ENCODE measurements around the gene HSD11B1L.
A peak's percentile ranks its signal among the peaks of the same experiment; 100 is the strongest.

HSD11B1L gene, protein sequence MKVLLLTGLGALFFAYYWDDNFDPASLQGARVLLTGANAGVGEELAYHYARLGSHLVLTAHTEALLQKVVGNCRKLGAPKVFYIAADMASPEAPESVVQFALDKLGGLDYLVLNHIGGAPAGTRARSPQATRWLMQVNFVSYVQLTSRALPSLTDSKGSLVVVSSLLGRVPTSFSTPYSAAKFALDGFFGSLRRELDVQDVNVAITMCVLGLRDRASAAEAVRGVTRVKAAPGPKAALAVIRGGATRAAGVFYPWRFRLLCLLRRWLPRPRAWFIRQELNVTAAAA

DNA sequence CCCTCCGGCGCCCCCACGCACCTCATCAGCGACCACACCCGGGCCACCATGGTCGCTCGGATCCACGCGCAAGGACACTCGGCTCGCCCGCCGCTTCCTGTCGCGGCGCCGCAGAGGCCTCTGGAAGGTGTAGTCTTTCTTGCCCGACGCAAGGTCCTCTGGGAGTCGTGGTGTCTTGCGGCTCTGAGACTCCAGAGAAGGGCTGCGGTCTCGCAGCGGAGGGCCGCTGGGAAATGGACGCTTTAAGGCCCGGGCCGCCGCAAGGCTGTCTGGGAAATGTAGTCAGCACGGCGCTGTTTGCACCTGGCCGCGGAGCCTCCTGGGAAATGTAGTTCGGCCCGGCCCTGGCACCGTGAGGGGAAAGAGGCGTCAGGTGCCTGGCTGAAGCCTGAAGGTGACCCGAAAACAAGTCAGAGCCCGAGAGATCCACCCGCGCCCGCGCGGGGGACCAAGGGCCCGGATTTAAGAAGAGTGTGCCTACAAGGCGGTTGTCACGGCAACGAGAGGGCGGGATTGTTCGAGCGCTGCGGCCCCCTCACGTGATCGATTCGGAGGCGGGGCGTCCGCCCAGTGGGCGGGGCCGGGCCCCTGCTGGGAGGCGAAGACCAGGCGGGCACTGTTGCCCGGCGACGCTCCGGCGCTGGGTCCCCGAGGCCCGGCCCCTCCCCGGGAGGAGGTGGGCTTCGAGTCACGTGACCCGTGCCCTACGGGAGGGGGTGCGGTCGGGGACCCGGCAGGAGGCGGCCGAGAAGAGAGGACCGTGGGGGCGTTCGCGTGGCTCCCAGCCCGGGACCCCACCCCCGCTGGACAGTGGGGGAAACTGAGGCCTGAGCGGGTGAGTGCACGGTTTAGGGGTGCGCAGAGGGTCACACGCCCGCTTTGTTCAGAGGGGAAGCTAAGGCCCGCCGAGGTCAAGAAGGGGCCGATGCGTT, at the start of gene HSD11B1L, which contains the start of gene MICOS13:
Gene HSD11B1L, plus strand, starts transcription at position 591 of the 932 bp plus-strand sequence. CDS start 3,806 bp downstream, outside the sequence.
Gene MICOS13, minus strand, starts transcription at position 80 of the 932 bp plus-strand sequence. Its CDS starts 30 bp downstream, at position 50.
- peak; percentile 99 for DNase-seq

DNA sequence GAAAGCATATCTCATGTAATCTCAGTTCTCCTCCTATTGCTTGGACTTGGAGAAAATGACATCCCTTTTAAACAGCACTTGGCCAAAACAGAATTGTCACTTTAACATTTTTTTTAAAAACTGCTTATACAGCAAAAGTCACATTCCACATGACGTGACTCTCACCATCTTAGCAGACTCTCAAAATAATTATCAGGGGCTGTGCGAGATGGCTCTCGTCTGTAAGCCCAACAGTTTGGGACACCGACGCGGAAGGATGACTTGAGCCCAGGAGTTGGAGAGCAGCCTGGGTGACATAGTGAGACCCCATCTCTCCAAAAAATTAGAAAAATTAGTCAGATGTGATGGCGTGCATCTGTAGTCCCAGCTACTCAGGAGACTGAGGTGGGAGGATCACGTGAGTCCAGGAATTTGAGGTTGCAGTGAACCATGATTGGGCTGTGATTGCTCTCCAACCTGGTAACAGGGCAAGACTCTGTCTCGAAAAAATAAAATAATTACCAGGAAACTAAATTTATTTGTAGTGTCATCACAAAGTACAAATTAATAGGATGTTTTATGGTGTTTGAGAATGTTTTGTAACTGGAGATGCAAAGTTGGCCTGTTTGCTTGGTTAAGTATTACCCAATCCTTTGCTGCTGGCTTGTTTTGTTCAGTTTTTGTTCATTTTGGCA, 49.1 kb upstream of the HSD11B1L start:
- DNase-seq, result no peak

DNA sequence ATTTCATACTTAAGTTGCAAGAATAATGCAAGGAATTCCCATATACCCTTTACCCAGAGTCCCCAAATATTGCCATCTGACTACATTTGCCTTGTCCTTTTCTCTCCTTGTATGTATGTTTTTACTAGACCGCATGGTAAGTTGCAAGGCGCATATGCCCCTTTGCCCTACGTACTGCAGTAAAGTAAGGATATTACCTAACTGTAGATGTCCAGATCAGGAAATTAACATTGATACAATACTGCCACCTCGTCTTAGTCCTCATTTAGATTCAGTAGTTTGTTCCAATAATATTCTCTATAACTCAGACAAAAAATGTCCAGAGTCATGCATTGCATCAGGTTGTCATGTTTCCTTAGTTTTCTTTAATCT, 48.6 kb upstream of the HSD11B1L start:
- no peak for DNase-seq

DNA sequence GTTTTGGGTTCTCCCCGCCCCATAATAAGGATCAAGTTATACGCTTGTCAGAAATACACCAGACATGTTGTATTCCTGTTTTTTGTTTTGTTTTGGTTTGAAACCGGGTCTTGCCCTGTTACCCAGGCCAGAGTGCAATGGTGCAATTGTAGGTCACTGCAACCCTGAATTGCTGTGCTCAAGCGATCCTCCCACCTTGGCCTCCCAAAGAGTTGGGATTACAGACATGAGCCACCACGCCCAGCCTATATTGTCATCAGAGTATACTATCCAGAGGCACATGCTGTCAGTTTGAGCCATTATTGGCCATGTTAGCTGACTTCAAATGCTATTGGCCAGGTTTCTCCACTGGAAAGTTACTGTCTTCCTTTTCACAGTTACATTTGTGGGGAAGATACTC, 48.2 kb upstream of the HSD11B1L start:
- no peak for DNase-seq

DNA sequence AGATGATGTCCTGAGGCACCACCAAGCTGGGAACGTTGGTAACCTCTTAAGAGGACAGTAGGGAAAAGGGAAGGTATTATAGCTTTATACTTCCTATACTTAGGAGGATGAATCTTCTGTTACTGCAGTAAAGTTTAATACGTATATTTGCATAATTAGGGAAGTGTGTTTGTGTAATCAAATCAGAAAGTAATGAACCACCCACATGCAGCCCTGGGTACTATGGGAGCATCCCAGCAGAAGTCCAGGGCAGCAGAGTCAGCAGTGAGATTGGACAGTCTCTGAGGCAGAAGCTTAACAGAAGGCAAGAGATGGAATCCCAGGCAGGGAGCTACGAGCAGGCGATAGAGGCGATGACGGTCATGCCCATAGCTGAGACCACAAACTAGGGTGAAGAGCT, 45.4 kb upstream of the HSD11B1L start:
- DNase-seq, result no peak

DNA sequence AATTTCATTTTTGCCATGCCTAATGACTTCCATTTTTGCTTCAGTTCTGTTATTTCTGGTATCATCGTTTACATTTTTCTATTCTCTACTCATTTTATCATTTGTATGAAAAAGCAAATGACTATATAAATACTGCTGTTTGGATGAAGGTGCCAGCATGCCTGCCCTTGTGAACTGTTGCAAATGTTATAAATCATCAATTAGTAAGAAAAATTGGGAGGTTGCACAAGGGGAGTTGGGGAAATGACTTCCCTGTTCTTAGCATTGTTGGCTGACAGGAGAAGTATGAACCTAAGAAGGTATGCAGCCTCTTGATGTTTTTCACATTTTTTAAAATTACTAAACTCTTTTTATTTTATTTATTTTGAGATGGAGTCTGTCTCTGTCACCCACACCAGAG, 42.9 kb upstream of the HSD11B1L start:
- no peak for DNase-seq

DNA sequence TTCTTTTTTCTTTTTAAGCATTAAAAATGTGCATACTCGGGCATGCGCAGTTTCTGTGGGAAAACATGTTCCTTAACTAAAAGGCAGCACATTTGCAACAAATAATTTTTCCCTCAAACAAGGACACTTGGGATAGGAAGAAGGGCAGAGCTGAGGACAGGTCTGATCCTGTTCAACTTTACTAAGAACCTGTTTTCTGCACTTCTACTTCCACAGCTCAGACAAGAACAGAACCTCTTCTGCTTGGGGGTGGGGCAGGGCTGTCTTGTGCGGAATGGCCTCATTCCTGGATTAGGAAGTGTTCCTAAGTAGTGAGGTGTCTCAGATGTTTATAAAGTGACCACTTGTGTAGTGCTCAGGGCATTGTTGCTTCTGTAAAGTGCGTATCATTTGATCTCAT, 39.7 kb upstream of the HSD11B1L start:
- no peak for DNase-seq

DNA sequence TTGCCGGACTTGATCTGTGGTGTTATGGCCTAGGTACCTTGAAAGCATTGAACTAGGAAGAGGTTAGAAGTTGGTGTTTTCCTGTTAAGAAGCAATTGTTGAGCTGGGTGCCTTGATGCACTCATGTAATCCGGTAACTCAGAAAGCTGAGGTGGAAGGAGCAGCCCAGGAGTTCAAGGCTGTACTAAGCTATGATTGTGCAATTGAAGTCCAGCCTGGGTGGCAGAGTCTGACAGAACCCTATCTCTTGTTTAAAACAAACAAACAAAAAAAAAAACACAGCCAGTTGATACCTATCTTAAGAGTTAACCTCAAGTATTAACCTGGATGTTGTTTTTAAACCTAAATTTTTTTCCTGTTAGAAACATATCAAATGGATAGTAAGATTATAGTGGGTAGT, 38.6 kb upstream of the HSD11B1L start:
- DNase-seq, result no peak

DNA sequence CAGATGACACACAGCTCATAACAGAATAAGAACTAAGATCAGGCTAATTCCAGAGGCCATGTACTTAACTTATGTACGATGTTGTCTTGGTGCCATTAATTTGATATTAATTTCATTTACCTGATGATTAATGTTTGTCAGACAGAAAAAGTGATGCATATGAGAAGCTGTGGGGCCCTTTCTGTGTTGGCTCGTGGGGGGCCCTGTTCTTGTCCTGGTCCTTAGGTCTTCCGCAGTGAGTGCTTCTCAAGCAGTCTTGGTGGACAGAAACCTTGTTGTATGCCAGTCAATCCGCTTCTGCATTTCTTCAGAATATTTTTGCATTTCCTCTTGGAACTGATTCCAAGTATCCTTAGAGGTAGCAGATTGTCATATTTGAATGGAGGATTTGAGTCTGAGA, 37.8 kb upstream of the HSD11B1L start:
- no peak for DNase-seq

DNA sequence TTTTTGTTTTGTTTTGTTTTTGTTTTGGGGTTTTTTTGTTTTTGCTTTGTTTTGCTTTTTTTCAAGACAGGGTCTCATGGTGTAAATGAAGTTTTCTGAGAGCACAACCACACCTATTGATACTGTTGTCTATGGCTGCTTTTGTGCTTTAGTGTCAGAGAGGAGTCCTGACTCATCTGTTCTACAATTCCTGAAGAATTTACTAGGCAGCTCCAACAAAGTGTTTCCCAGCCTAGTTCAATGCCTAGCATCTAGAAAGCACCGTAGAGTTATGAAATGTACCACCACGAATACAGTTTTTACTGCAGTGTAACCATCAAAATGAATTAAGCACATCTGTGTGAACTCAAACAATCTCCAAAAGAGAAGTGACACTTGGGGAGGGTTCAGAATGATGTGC, 36.8 kb upstream of the HSD11B1L start:
- DNase-seq, result no peak

DNA sequence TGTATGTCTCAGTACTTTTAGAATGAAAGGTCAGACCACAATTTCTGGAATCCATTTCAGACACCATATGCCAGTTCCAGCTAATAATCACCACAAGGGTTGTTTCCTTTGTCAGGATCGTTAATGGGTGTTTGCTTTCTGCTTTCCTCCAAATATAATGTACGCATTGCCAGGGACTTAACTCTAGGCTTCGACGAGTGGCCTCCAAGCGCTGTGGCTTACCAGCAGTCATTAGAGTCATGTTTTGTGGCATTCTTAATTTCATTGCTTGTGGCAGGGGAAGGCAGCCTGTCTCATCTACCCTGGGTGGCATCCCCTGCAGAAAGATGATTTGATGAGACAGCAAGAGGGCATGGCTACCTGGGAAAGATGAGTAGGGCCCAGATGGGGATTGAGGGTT, 35.4 kb upstream of the HSD11B1L start:
- no peak for DNase-seq

DNA sequence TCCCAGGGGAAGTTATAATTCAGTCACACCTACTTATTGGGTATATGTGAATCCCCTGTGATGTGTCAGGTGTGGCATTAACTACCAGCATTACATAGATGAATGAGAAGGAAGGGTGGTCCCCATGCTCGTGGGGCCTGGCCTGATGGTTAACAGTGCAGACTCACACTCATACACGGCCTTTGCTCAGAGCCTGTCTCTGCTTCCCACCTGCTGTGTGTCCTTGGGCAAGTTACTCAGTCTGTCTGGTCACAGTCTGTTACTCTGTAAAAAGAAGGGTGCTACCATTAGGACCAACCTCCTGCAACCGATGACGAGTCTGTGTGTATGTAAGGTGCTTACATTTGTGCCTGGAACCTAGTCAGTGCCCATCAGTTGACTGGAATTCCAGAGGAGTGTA, 34.1 kb upstream of the HSD11B1L start:
- no peak for DNase-seq

DNA sequence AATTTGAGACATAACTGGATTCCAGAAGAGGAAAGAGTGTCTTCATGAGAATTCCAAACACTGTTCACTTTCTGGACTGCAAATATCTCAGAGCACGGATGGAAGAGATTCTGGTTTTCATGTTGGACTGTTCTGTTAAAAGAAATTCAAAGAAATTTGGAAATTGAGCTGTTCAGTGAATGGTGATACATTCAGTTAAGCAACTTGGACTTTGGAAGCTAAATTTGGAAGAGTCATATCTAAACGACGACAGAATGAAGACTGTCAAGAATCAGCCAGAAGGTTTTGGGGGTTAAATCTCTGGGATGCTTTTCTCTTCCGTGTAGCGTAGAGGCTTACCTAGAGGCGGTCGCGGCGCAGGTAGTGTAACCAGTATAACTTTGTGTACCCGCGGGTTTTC, 32.4 kb upstream of the HSD11B1L start:
- DNase-seq, result no peak

DNA sequence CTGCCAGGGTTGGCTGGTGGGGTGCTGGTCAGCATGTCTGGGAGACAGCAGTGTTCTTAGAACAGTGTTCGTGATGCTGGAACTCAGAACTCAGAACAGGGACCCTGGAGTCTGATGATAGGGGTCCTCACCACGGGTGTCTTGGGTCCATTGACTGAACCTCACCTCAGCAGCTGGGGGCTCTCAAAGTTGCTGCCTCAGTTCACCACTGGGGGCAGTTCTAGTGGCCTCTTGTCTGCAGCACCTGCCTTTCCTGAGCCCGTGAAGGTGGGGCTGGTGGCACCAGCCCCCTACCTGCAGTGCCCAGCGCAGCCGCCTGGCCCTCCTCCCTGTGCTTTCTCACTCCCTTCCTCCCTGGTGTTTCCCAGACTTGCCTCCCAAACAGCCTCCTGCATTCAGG, 29.5 kb upstream of the HSD11B1L start:
- no peak for DNase-seq

DNA sequence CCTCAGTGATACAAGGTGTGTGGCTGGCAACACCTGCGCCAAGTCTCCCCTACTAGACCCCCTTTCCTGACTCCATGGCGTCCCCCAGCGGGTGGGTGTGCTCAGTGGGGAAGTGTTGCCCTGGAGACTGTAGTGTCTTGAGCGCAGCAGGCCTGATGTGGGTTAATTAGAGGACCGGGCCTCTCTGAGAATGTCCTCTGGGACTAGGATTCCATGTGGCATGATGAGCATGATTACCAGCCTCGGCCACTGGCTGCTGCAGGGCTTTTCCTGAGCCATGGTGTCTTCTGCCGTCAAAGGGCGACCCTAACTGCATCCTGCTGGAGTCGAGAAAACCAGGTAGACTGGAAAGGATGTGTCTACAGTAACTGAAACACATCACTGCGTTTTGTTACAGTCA, 28.6 kb upstream of the HSD11B1L start:
- no peak for DNase-seq

DNA sequence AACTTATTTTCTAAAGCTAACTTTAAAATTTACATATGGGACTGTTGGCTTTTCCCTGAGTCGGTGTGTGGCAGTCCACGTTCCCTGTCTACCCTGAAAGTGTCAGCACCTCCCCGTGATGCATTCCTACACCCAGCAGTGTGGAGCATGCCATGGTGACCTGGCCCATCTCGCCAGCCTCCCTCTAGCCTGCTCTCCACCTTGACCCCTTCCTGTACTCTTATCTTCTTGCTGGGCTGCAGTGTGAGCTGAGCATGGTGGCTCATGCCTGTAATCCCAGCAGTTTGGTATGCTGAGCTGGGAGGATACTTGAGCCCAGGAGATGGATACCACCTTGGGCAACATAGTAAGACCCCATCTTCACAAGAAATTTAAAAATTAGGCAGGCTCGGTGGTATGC, 25.9 kb upstream of the HSD11B1L start:
- no peak for DNase-seq

DNA sequence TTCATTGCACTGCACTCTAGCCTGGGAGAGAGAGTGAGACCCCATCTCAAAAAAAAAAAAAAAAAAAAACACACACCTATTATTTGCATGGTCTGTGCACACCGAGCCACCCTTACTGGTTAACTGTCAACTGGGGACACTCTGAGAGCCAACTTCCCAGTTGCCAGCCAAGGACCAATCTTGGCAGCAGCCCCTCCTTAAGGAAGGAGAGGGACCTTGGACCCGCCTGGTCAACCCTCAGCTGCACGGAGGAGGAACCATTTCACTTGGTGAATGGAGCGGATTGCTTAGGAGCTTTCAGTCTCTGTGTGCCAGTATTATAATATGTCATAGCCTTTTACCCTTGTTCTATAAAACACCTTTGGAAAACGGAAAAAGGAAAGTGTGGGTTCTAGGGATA, 25.4 kb upstream of the HSD11B1L start:
- no peak for DNase-seq

DNA sequence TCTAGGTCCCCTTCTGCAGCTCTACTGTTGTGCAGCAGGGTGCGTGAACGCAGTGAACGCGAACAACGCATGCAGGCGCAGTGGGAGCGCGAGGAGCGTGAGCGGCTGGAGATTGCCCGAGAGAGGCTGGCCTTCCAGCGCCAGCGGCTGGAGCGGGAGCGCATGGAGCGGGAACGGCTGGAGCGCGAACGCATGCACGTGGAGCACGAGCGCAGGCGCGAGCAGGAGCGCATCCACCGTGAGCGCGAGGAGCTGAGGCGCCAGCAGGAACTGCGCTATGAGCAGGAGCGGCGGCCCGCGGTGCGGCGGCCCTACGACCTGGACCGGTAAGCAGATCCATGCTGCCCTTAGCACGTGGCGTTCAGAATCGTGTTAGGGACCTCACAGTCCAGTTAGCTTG, 19.3 kb upstream of the HSD11B1L start:
- DNase-seq, result no peak

DNA sequence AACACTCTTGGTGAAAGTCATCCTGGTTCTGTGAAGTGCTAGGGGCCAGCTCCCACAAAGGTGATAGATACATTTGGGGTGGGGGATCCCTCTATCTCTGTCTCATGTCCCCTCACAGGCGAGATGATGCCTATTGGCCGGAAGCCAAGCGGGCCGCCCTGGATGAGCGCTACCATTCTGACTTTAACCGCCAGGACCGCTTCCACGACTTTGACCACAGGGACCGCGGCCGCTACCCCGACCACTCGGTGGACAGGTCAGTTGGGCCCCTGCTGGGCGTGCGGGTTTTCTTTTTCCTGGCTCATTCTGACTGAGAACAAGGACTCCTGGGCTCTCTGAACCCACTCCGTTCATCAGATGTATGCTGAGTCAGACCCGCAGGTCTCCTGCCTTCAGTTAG, 16.9 kb upstream of the HSD11B1L start:
- DNase-seq, result no peak

DNA sequence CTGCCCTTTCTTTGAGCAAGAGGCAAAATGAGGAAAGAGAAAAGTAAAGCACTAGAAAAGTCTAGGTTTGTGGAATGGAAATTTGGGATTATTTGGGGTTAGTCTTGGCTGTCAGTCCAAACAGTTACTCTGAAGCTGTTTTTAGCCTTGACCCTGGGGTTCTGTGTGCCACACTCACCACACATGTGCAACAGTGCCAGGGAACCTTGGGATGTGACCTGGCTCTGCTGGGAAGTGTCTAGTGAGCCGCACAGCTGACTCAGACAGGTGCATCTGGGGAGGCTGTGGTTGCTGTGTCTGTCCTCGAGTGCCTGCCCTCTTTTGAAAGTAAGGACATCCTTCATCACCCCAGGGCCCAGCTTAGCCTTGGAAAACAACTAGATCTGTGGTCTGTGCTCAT, 16.3 kb upstream of the HSD11B1L start:
- no peak for DNase-seq

DNA sequence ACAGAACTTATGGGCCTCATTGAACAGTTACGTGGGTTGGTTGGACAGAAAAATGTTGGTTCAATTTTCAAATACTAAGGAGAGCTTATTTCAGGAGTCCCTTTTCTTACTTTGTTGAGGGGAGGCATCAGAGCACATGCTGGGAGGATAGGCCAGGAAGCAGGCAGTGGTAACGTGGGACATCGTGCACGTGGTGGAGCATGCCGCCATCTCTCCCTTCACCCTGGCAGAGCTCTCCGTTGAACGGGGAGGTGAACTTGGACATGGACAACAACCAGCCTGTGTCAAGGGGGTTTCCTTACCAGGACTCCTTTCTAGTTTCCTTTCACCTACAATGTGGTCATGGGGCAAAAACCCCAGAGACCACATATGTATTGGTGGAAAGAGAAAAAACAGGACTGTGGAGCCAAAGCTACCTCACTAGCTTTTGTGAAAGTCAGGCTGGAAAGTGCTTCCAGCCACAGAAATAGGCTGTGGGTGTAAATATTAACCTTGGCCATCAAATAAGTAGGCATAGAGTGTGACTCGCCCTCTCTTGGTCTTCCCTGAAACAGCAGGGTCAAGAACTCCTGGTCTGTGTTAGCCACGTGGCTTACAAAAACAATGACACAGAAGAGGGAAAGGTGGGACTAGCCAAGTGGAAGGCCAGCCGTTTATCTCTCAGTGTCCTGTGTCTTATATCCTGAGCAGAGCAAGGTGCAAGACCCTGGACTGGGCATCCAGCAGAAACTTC, 14.9 kb upstream of the HSD11B1L start:
- no peak for DNase-seq

DNA sequence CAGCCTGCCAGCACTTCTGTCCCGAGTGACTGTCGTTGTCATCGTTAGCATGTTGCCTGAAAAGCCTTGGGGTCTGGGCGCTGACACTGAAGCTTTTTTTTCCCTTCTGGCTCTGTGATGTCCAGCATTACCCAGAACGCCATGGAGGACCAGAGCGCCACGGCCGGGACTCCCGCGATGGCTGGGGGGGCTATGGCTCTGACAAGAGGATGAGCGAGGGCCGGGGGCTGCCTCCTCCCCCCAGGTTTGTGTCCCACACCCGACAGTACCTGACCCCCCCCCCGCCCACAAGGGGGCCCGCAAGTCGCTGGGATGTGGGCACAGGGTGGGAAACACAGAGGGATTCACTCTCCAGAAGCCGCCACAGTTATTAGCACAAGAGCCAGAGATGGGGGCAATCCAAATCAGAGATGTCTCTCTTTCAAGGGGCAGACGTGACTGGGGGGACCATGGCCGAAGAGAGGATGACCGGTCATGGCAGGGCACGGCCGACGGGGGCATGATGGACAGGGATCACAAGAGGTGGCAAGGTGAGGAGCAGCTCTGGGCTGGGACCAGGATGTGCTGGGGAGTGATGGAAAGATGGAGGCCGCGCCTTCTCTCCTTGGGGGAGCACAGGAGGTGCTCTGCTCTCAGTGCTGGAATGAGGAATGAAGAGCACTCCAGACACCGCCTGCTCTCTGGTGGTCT, 13.8 kb upstream of the HSD11B1L start:
- no peak for DNase-seq

Data from activated CD8-positive, alpha-beta memory T cell treated with anti-CD3 and anti-CD28 coated beads for 24 hours (primary cell).